GM12878 (cell line): Measurements from ENCODE around the gene CD209. TPM values are rescaled to one million over a fixed set of nuclear protein-coding genes. Genes with fewer than 3 reads are reported as not detected.
A peak's percentile ranks its signal among the peaks of the same experiment; 100 is the strongest.

ENCODE experiments used
- BMI1 ChIP-seq: fragments of 450-650 bp; IDR thresholded peaks from 2 replicates; pipeline ENCODE4 v1.6.1; 2016; ENCODE audit warnings: mild to moderate bottlenecking, moderate library complexity, borderline replicate concordance
- IKZF2 ChIP-seq, 2 experiments: fragments of 450-650 bp; IDR thresholded peaks; 2 replicates each; pipeline ENCODE4 v1.6.1; 2017; ENCODE audit warnings: mild to moderate bottlenecking in 2 of 2, moderate library complexity in 2 of 2
- MEF2B ChIP-seq: fragments of 450-650 bp; IDR thresholded peaks from 2 replicates; pipeline ENCODE4 v1.6.1; 2018; ENCODE audit warnings: mild to moderate bottlenecking, moderate library complexity; ENCODE audit not compliant: partially characterized antibody, poor library complexity, severe bottlenecking
- MTA2 ChIP-seq: fragments of 450-650 bp; IDR thresholded peaks from 2 replicates; pipeline ENCODE4 v1.6.1; 2016; ENCODE audit warnings: low read depth, mild to moderate bottlenecking, moderate library complexity
- PAX5 ChIP-seq: IDR thresholded peaks from 2 replicates; pipeline ENCODE4 v1.6.1; 2011; ENCODE audit warnings: low read depth, low read length, borderline replicate concordance
- SMAD5 ChIP-seq: IDR thresholded peaks from 2 replicates; pipeline ENCODE4 v1.6.1; 2016; ENCODE audit warnings: antibody characterized with exemption, low read depth
- SP1 ChIP-seq: IDR thresholded peaks from one replicate; pipeline ENCODE4 v1.6.1; 2011; ENCODE audit warnings: low read depth, low read length
- polyA plus RNA-seq, 11 experiments: library from polyadenylated mRNA; depleted of rRNA in 4 of 11; unstranded in 6 of 11; stranded (reverse) in 5 of 11; fragments of >200 nt; fragmentation: Nextera tagmentation in 4 of 11; fragmentation: Illumina TruSeq in 1 of 11; extraction: Ambion mirVana in 4 of 11; extraction: Trizol in 1 of 11; gene quantifications; 1 replicate in 1 of 11; 2 replicates in 10 of 11; pipeline versions ENCODE4 v1.2.1 to v1.2.3, GENCODE V29; 2011 to 2016; ENCODE audit warnings: inconsistent platforms in 2 of 11, missing spikeins in 2 of 11, low read depth in 1 of 11
- total RNA-seq, 4 experiments: library from RNA; depleted of rRNA in 3 of 4; stranded (reverse); fragments of >200 nt in 3 of 4; fragmentation: Illumina TruSeq in 1 of 4; extraction: Trizol in 1 of 4; gene quantifications; 2 replicates each; pipeline versions ENCODE4 v1.2.1 to v1.2.3, GENCODE V29; 2013 to 2021
- TF ChIP-seq, protein P1 (sequence below): fragments of 450-650 bp; IDR thresholded peaks from 2 replicates; pipeline ENCODE4 v1.6.1; 2017; ENCODE audit warnings: borderline replicate concordance
- TF ChIP-seq, protein P2 (sequence below): fragments of 450-650 bp; IDR thresholded peaks from 2 replicates; pipeline ENCODE4 v1.6.1; 2017; ENCODE audit warnings: low read depth, mild to moderate bottlenecking, moderate library complexity
- TF ChIP-seq, protein P3 (sequence below): fragments of 450-650 bp; IDR thresholded peaks from 2 replicates; pipeline ENCODE4 v1.6.1; 2016; ENCODE audit warnings: mild to moderate bottlenecking

CD209 gene
- total and polyA plus RNA-seq, 10 of the 15 experiments (the other 5 are each of a cell fraction or from before 2014, with no cell fraction given), result 0.04 to 0.21 (median 0.10) TPM; not detected in 3

DNA sequence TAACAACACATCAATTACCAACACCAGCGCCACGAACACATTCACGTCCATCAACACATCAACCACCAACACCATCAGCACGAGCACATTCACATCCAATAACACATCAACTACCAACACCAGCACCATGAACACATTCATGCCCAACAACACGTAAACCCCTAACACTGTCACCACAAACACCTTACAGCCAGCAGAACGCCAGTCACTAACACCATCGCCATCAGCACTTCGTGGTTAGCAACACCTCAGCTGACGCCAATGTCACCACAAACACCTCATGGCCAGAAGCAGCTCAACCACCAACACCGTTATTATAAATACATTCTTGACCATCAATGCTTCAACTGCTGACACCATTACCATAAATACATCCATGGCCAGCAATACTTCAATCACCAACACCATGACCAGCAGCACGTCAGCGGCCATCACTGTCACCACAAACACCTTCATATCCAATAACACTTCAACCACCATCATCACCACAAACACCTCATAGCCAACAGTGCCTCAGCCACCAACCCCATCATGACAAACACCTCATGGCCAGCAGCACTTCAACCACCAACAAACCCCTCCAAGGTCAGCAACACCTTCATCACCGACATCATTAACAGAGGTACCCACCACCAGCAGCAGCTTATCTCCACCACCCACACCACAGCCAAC, 54.8 kb downstream of the CD209 start (continued):
- TF ChIP-seq, protein P1, sequence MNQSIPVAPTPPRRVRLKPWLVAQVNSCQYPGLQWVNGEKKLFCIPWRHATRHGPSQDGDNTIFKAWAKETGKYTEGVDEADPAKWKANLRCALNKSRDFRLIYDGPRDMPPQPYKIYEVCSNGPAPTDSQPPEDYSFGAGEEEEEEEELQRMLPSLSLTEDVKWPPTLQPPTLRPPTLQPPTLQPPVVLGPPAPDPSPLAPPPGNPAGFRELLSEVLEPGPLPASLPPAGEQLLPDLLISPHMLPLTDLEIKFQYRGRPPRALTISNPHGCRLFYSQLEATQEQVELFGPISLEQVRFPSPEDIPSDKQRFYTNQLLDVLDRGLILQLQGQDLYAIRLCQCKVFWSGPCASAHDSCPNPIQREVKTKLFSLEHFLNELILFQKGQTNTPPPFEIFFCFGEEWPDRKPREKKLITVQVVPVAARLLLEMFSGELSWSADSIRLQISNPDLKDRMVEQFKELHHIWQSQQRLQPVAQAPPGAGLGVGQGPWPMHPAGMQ, result peak; percentile 77
- peak; percentile 84; the same call in 1 of the 2 replicates for TF ChIP-seq PAX5
- TF ChIP-seq SMAD5, result no peak
- TF ChIP-seq MTA2, result peak; percentile 98
- peak; percentile 27 for TF ChIP-seq SP1
- TF ChIP-seq, protein P2, sequence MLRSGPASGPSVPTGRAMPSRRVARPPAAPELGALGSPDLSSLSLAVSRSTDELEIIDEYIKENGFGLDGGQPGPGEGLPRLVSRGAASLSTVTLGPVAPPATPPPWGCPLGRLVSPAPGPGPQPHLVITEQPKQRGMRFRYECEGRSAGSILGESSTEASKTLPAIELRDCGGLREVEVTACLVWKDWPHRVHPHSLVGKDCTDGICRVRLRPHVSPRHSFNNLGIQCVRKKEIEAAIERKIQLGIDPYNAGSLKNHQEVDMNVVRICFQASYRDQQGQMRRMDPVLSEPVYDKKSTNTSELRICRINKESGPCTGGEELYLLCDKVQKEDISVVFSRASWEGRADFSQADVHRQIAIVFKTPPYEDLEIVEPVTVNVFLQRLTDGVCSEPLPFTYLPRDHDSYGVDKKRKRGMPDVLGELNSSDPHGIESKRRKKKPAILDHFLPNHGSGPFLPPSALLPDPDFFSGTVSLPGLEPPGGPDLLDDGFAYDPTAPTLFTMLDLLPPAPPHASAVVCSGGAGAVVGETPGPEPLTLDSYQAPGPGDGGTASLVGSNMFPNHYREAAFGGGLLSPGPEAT, result peak; percentile 71; the same call in 1 of the 2 replicates
- TF ChIP-seq IKZF2 (IDR thresholded peaks at IDR 0.05), result peak; percentile 68 to 83; a peak in 3 of 4 replicates
- TF ChIP-seq, protein P3, sequence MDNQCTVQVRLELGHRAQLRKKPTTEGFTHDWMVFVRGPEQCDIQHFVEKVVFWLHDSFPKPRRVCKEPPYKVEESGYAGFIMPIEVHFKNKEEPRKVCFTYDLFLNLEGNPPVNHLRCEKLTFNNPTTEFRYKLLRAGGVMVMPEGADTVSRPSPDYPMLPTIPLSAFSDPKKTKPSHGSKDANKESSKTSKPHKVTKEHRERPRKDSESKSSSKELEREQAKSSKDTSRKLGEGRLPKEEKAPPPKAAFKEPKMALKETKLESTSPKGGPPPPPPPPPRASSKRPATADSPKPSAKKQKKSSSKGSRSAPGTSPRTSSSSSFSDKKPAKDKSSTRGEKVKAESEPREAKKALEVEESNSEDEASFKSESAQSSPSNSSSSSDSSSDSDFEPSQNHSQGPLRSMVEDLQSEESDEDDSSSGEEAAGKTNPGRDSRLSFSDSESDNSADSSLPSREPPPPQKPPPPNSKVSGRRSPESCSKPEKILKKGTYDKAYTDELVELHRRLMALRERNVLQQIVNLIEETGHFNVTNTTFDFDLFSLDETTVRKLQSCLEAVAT, result peak; percentile 99
- TF ChIP-seq BMI1, result peak; percentile 84
- peak; percentile 94 for TF ChIP-seq MEF2B
- TF ChIP-seq, all 136 proteins: peak for 37
